Measurements from ENCODE around the gene PNPO. TPM values are rescaled to one million over a fixed set of nuclear protein-coding genes. Genes with fewer than 3 reads are reported as not detected.

The PNPO gene
- total and polyA plus RNA-seq, 2 of the 13 experiments (the other 11 are each of a cell fraction or from before 2014, with no cell fraction given), result 47.9 to 63.3 TPM

GRCh38 chr17:47992216-47992615, 50.8 kb downstream of the PNPO start:
- H4K20me1 ChIP-seq (ENCODE audit: insufficient read depth, low read length), result no peaks in the 10 kb centered on the region
- no peak overlapping the region for H3K9ac ChIP-seq (ENCODE audit: insufficient read depth, low read depth, low read length)
- peaks cover 3 to 52% of the 10 kb centered on the region in 2 experiments; a peak in 3 of 5 replicates for H3K27me3 ChIP-seq (ENCODE audit: control insufficient read depth in 1 of 2, insufficient read depth in 2 of 2, low read length in 2 of 2)
- DNase-seq (ENCODE audit: low spot score) (no peak), ATAC-seq (no peak), FAIRE-seq (no peak)
- in situ Hi-C loops (cut with HindIII; ENCODE audit: extremely low pct_ligation_motif_present, low pct_unique_long_range_greater_than_20kb), result no loop called here
- H3K9me3 ChIP-seq (ENCODE audit: low read length), result no peaks in the 10 kb centered on the region
- no peaks in the 10 kb centered on the region for H3K79me2 ChIP-seq (ENCODE audit: insufficient read depth, low read length)
- H3K4me3 ChIP-seq (replicated peaks in 1 of 3; ENCODE audit: insufficient read depth in 1 of 3, low read depth in 2 of 3, low read length in 3 of 3), result no peak overlapping the region
- no peak overlapping the region for H2AFZ ChIP-seq (ENCODE audit: low read length)
- H3K36me3 ChIP-seq (replicated peaks in 1 of 2; ENCODE audit: control insufficient read depth in 1 of 2, insufficient read depth in 2 of 2, low read length in 2 of 2), result no peaks in the 10 kb centered on the region
- no peak for TF ChIP-seq ZNF850 (CRISPR knock-in tag; conservative IDR thresholded peaks at IDR 0.05)
- TF ChIP-seq ZNF414 (CRISPR knock-in tag; IDR thresholded peaks at IDR 0.05), result no peak
- no peak for TF ChIP-seq TBX3 (IDR thresholded peaks at IDR 0.05; ENCODE audit: borderline replicate concordance)
- no peak for TF ChIP-seq MTF2 (CRISPR knock-in tag; IDR thresholded peaks at IDR 0.05; ENCODE audit: borderline replicate concordance)
- TF ChIP-seq NRL (CRISPR knock-in tag; IDR thresholded peaks at IDR 0.05; ENCODE audit: borderline replicate concordance), result no peak
- no peak for TF ChIP-seq ZSCAN5A (CRISPR knock-in tag; IDR thresholded peaks at IDR 0.05; ENCODE audit: borderline replicate concordance)
- no peak for TF ChIP-seq SIN3B (IDR thresholded peaks at IDR 0.05; ENCODE audit: low read length)
- TF ChIP-seq BRCA1 (CRISPR knock-in tag; IDR thresholded peaks at IDR 0.05), result no peak
- TF ChIP-seq, protein P1, sequence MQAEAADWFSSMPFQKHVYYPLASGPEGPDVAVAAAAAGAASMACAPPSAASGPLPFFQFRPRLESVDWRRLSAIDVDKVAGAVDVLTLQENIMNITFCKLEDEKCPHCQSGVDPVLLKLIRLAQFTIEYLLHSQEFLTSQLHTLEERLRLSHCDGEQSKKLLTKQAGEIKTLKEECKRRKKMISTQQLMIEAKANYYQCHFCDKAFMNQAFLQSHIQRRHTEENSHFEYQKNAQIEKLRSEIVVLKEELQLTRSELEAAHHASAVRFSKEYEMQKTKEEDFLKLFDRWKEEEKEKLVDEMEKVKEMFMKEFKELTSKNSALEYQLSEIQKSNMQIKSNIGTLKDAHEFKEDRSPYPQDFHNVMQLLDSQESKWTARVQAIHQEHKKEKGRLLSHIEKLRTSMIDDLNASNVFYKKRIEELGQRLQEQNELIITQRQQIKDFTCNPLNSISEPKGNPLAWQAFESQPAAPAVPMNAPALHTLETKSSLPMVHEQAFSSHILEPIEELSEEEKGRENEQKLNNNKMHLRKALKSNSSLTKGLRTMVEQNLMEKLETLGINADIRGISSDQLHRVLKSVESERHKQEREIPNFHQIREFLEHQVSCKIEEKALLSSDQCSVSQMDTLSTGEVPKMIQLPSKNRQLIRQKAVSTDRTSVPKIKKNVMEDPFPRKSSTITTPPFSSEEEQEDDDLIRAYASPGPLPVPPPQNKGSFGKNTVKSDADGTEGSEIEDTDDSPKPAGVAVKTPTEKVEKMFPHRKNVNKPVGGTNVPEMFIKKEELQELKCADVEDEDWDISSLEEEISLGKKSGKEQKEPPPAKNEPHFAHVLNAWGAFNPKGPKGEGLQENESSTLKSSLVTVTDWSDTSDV (CRISPR knock-in tag; IDR thresholded peaks at IDR 0.05), result no peak
- TF ChIP-seq XBP1 (CRISPR knock-in tag; IDR thresholded peaks at IDR 0.05), result no peak
- no peak for TF ChIP-seq ZNF629 (CRISPR knock-in tag; conservative IDR thresholded peaks at IDR 0.05)
- TF ChIP-seq ZNF224 (CRISPR knock-in tag; IDR thresholded peaks at IDR 0.05), result no peak
- POLR2A ChIA-PET, result no interaction called here
- no TSS peak for BruUV-seq (replicated peaks)
- intact Hi-C loops (cut with micrococcal nuclease; ENCODE audit: unreplicated experiment), result no loop called here
- CTCF ChIA-PET (ENCODE audit: low intra/inter-chr PET ratio, low total read pairs), result no interaction called here
- H3K27ac ChIP-seq (ENCODE audit: extremely low read length, insufficient read depth, low read length), result no peak overlapping the region
- no peak overlapping the region for H3K4me2 ChIP-seq (ENCODE audit: low read depth, low read length)
- peaks cover 45% of the 10 kb centered on the region for H3K4me1 ChIP-seq (ENCODE audit: insufficient read depth, low read length)
- WGBS (ENCODE audit: low lambda C conversion rate), result 14% methylated on average over 4 of the region's 4 CpGs
